HEK293 (cell line): Measurements from ENCODE around the gene AATK.

Experiments
- CTCF ChIA-PET: fragments of 350-600 bp; formaldehyde crosslinking; extraction: SDS; loops from one replicate; lab custom pipeline; 2021; ENCODE audit warnings: antibody characterized with exemption; lab: Yijun Ruan, JAX
- POLR2A ChIA-PET: fragments of 300-600 bp; formaldehyde crosslinking; extraction: SDS; loops from one replicate; lab custom pipeline; 2020; ENCODE audit warnings: antibody characterized with exemption, inconsistent platforms; lab: Yijun Ruan, JAX
- H3K27ac ChIP-seq: fragments of 200-500 bp; sonication (Bioruptor generic); 2 replicates; pipeline ENCODE4 v1.5.1; 2014; ENCODE audit warnings: low read depth, low read length, control low read depth, inconsistent platforms; ENCODE audit errors: extremely low read depth
- H3K36me3 ChIP-seq, 2 experiments: fragments of 200-500 bp in 1 of 2; sonication (Bioruptor generic) in 1 of 2; 1 replicate in 1 of 2; 2 replicates in 1 of 2; pipeline ENCODE4 v1.5.1; 2014 to 2017; ENCODE audit warnings: inconsistent platforms in 2 of 2, low read length in 2 of 2; ENCODE audit not compliant: control insufficient read depth in 2 of 2, insufficient read depth in 1 of 2
- H3K4me1 ChIP-seq: fragments of 200-500 bp; sonication (Bioruptor generic); 2 replicates; pipeline ENCODE4 v1.5.1; 2014; ENCODE audit warnings: mild to moderate bottlenecking, low read length, inconsistent platforms; ENCODE audit not compliant: control insufficient read depth, insufficient read depth
- H3K4me3 ChIP-seq: 2 replicates; pipeline ENCODE4 v1.5.1; 2011; ENCODE audit warnings: low read depth, mild to moderate bottlenecking, control low read depth, low read length, moderate library complexity
- H3K9me3 ChIP-seq: fragments of 200-500 bp; sonication (Bioruptor generic); 2 replicates; pipeline ENCODE4 v1.5.1; 2014; ENCODE audit warnings: low read depth, low read length, inconsistent platforms; ENCODE audit not compliant: control insufficient read depth, insufficient read depth
- BCL11A ChIP-seq: fragments of 450-650 bp; formaldehyde crosslinking; IDR thresholded peaks from 2 replicates; pipeline ENCODE4 v1.5.1; 2016; ENCODE audit warnings: low read depth, missing biosample characterization, missing genetic modification characterization
- HIC1 ChIP-seq: fragments of 450-650 bp; formaldehyde crosslinking; IDR thresholded peaks from 2 replicates; pipeline ENCODE4 v1.5.1; 2016; ENCODE audit warnings: missing biosample characterization, missing genetic modification characterization
- HOXC10 ChIP-seq: sonication (generic); formaldehyde crosslinking; IDR thresholded peaks from 2 replicates; pipeline ENCODE4 v1.8.1; 2023; ENCODE audit warnings: mild to moderate bottlenecking, missing genetic modification reagents
- PRDM6 ChIP-seq: fragments of 450-650 bp; formaldehyde crosslinking; IDR thresholded peaks from 2 replicates; pipeline ENCODE4 v1.5.1; 2017; ENCODE audit warnings: missing biosample characterization, missing genetic modification characterization
- ZBTB48 ChIP-seq: fragments of 450-650 bp; formaldehyde crosslinking; IDR thresholded peaks from 2 replicates; pipeline ENCODE4 v1.5.1; 2016; ENCODE audit warnings: missing biosample characterization, missing genetic modification characterization
- ZBTB8A ChIP-seq: fragments of 450-650 bp; formaldehyde crosslinking; IDR thresholded peaks from 2 replicates; pipeline ENCODE4 v1.5.1; 2016; ENCODE audit warnings: missing biosample characterization, missing genetic modification characterization
- ZFP69B ChIP-seq: fragments of 450-650 bp; formaldehyde crosslinking; IDR thresholded peaks from 2 replicates; pipeline ENCODE4 v1.5.1; 2016; ENCODE audit warnings: missing biosample characterization, missing genetic modification characterization
- ZNF112 ChIP-seq: fragments of 450-650 bp; formaldehyde crosslinking; IDR thresholded peaks from 2 replicates; pipeline ENCODE4 v1.5.0; 2017; ENCODE audit warnings: missing biosample characterization, missing genetic modification characterization
- ZNF146 ChIP-seq: fragments of 450-650 bp; formaldehyde crosslinking; IDR thresholded peaks from 2 replicates; pipeline ENCODE4 v1.5.1; 2016; ENCODE audit warnings: missing biosample characterization, missing genetic modification characterization
- ZNF16 ChIP-seq: fragments of 450-650 bp; formaldehyde crosslinking; IDR thresholded peaks from 2 replicates; pipeline ENCODE4 v1.5.1; 2016; ENCODE audit warnings: low read depth, missing biosample characterization, missing genetic modification characterization
- ZNF174 ChIP-seq: fragments of 450-650 bp; formaldehyde crosslinking; IDR thresholded peaks from 2 replicates; pipeline ENCODE4 v1.5.0; 2017; ENCODE audit warnings: missing biosample characterization, mild to moderate bottlenecking, missing genetic modification characterization
- ZNF202 ChIP-seq: fragments of 450-650 bp; formaldehyde crosslinking; IDR thresholded peaks from 2 replicates; pipeline ENCODE4 v1.5.1; 2016; ENCODE audit warnings: missing biosample characterization, missing genetic modification characterization, borderline replicate concordance
- ZNF221 ChIP-seq: fragments of 450-650 bp; formaldehyde crosslinking; IDR thresholded peaks from 2 replicates; pipeline ENCODE4 v1.5.1; 2017; ENCODE audit warnings: missing biosample characterization, missing genetic modification characterization, borderline replicate concordance
- ZNF280D ChIP-seq: fragments of 450-650 bp; formaldehyde crosslinking; IDR thresholded peaks from 2 replicates; pipeline ENCODE4 v1.5.1; 2016; ENCODE audit warnings: missing biosample characterization, missing genetic modification characterization
- ZNF416 ChIP-seq: fragments of 450-650 bp; formaldehyde crosslinking; IDR thresholded peaks from 2 replicates; pipeline ENCODE4 v1.5.1; 2016; ENCODE audit warnings: missing biosample characterization, missing genetic modification characterization
- ZNF473 ChIP-seq: fragments of 450-650 bp; formaldehyde crosslinking; IDR thresholded peaks from 2 replicates; pipeline ENCODE4 v1.5.1; 2017; ENCODE audit warnings: missing biosample characterization, missing genetic modification characterization
- ZNF501 ChIP-seq: fragments of 450-650 bp; formaldehyde crosslinking; IDR thresholded peaks from 2 replicates; pipeline ENCODE4 v1.5.1; 2016; ENCODE audit warnings: missing biosample characterization, missing genetic modification characterization
- ZNF514 ChIP-seq: fragments of 450-650 bp; formaldehyde crosslinking; IDR thresholded peaks from 2 replicates; pipeline ENCODE4 v1.5.1; 2016; ENCODE audit warnings: missing biosample characterization, missing genetic modification characterization
- ZNF549 ChIP-seq: fragments of 450-650 bp; IDR thresholded peaks from 2 replicates; pipeline ENCODE4 v1.5.1; 2018; ENCODE audit warnings: missing biosample characterization, missing genetic modification characterization, mild to moderate bottlenecking, inconsistent platforms, moderate library complexity
- ZNF558 ChIP-seq: fragments of 450-650 bp; formaldehyde crosslinking; IDR thresholded peaks from 2 replicates; pipeline ENCODE4 v1.5.1; 2016; ENCODE audit warnings: missing biosample characterization, missing genetic modification characterization
- ZNF561 ChIP-seq: fragments of 450-650 bp; IDR thresholded peaks from 2 replicates; pipeline ENCODE4 v1.5.1; 2018; ENCODE audit warnings: missing biosample characterization, missing genetic modification characterization, borderline replicate concordance
- ZNF571 ChIP-seq: fragments of 450-650 bp; formaldehyde crosslinking; IDR thresholded peaks from 2 replicates; pipeline ENCODE4 v1.5.0; 2017; ENCODE audit warnings: missing biosample characterization, missing genetic modification characterization
- ZNF610 ChIP-seq: fragments of 450-650 bp; formaldehyde crosslinking; IDR thresholded peaks from 2 replicates; pipeline ENCODE4 v1.5.1; 2016; ENCODE audit warnings: missing biosample characterization, missing genetic modification characterization, borderline replicate concordance
- ZNF701 ChIP-seq: fragments of 450-650 bp; formaldehyde crosslinking; IDR thresholded peaks from 2 replicates; pipeline ENCODE4 v1.5.1; 2016; ENCODE audit warnings: missing biosample characterization, missing genetic modification characterization
- ZNF791 ChIP-seq: fragments of 450-650 bp; formaldehyde crosslinking; IDR thresholded peaks from 2 replicates; pipeline ENCODE4 v1.5.1; 2016; ENCODE audit warnings: missing biosample characterization, missing genetic modification characterization

The AATK gene

GRCh38 chr17:81129289-81129688, 36.7 kb downstream of the AATK start:
- H3K9me3 ChIP-seq: no peaks in the 10 kb centered on the region
- no peak overlapping the region for H3K4me3 ChIP-seq
- ChIA-PET CTCF (interaction anchor here (0.6 to 1.6 kb wide), 2 partner anchors 13 to 101 kb away, joined by 5 to 6 read pairs; no protein-coding TSS in a partner anchor), POLR2A (no interaction called here)
- no peak for TF ChIP-seq ZNF561 (tag by site-specific recombination)
- TF ChIP-seq BCL11A: 0 out of 2 replicates have a peak, but pooled peaks have one; percentile 16
- peak; percentile 24; the same call in 1 of the 2 replicates for TF ChIP-seq ZFP69B
- TF ChIP-seq ZBTB8A (tag by site-specific recombination): peak; percentile 31; the same call in 1 of the 2 replicates
- H3K36me3 ChIP-seq: peaks cover 0 to 2% of the 10 kb centered on the region in 2 experiments; a peak in 1 of 3 replicates
- no peaks in the 10 kb centered on the region for H3K4me1 ChIP-seq
- no peak overlapping the region for H3K27ac ChIP-seq

GRCh38 chr17:81128774-81129173, 37.2 kb downstream of the AATK start:
- no peaks in the 10 kb centered on the region for H3K9me3 ChIP-seq
- TF ChIP-seq ZBTB8A (tag by site-specific recombination): no peak
- peak; percentile 50; the same call in 1 of the 2 replicates for TF ChIP-seq HIC1 (tag by site-specific recombination)
- no peak for TF ChIP-seq ZNF501 (tag by site-specific recombination)
- no peak overlapping the region for H3K27ac ChIP-seq
- ChIA-PET POLR2A (no interaction called here), CTCF (interaction anchor here (1.6 kb wide), 1 partner anchor 13 kb away, joined by 6 read pairs; no protein-coding TSS in a partner anchor)
- H3K4me1 ChIP-seq: no peaks in the 10 kb centered on the region
- H3K4me3 ChIP-seq: no peak overlapping the region
- H3K36me3 ChIP-seq: peaks cover 0 to 2% of the 10 kb centered on the region in 2 experiments; a peak in 1 of 3 replicates

GRCh38 chr17:81128338-81128737, 37.7 kb downstream of the AATK start:
- Histone ChIP-seq H3K9me3 (no peaks in the 10 kb centered on the region), H3K36me3 (peaks cover 0 to 2% of the 10 kb centered on the region in 2 experiments; a peak in 1 of 3 replicates), H3K4me3 (no peak overlapping the region), H3K27ac (no peak overlapping the region), H3K4me1 (no peaks in the 10 kb centered on the region)
- ChIA-PET CTCF (interaction anchor here (0.6 kb wide), 1 partner anchor 24 kb away, joined by 3 read pairs; no protein-coding TSS in a partner anchor), POLR2A (no interaction called here)
- TF ChIP-seq ZNF610 (tag by site-specific recombination): no peak
- TF ChIP-seq ZNF202 (tag by site-specific recombination): no peak
- TF ChIP-seq ZBTB48 (tag by site-specific recombination): no peak
- no peak for TF ChIP-seq ZNF221 (tag by site-specific recombination)
- TF ChIP-seq ZNF112 (tag by site-specific recombination): no peak
- TF ChIP-seq ZNF514 (tag by site-specific recombination): no peak
- TF ChIP-seq HOXC10 (CRISPR knock-in tag): no peak
- TF ChIP-seq ZNF473 (tag by site-specific recombination): no peak
- TF ChIP-seq ZNF174: no peak
- no peak for TF ChIP-seq ZNF701
- TF ChIP-seq ZNF280D: no peak
- no peak for TF ChIP-seq ZNF558 (tag by site-specific recombination)
- no peak for TF ChIP-seq ZNF16 (tag by site-specific recombination)
- no peak for TF ChIP-seq ZNF549 (tag by site-specific recombination)
- TF ChIP-seq ZNF571: no peak
- TF ChIP-seq ZNF416 (tag by site-specific recombination): no peak
- no peak for TF ChIP-seq ZNF146 (tag by site-specific recombination)
- no peak for TF ChIP-seq ZNF791 (tag by site-specific recombination)
- TF ChIP-seq PRDM6: no peak
